Coronary artery (tissue), 2 donors: ENCODE results near the gene BEST1.
"Not testable (repeated sequence)": the region's sequence is repeated elsewhere in the genome, so short reads cannot be mapped to it uniquely, and the experiment has no call there.

Source experiments
- DNase-seq: peaks from one replicate; pipeline ENCODE4 v3.0.0-alpha.2; 2017; ENCODE audit warnings: low spot score
- H3K27ac ChIP-seq, 2 donors: fragments of 200-600 bp; sonication (generic); one replicate each; pipeline ENCODE4 v1.5.1; 2016 to 2019
- H3K4me3 ChIP-seq: fragments of 200-600 bp; sonication (generic); 2 replicates; pipeline ENCODE4 v1.5.1; 2016; ENCODE audit warnings: mild to moderate bottlenecking, moderate library complexity
- CTCF ChIP-seq: fragments of 200-600 bp; sonication (generic); IDR thresholded peaks from one replicate; pipeline ENCODE4 v1.5.1; 2019; ENCODE audit warnings: antibody characterized with exemption

The BEST1 gene

GRCh38 chr11:61949169-61950034 is 749 bp upstream of the BEST1 start:
- peak overlapping the region; percentile 44 to 70 for H3K27ac ChIP-seq
- peak; percentile 89 for DNase-seq
- TF ChIP-seq CTCF: no peak
- no peak overlapping the region for H3K4me3 ChIP-seq

GRCh38 chr11:61951484-61952135 is 1.5 kb downstream of the BEST1 start:
- TF ChIP-seq CTCF: no peak
- H3K27ac ChIP-seq: no peak overlapping the region
- no peak overlapping the region for H3K4me3 ChIP-seq
- DNase-seq: no peak

- Histone ChIP-seq H3K27ac (no peak overlapping the region), H3K4me3 (no peak overlapping the region)
- TF ChIP-seq CTCF: no peak
Observed at GRCh38 chr11:61952882-61953281, 2.7 kb downstream of the BEST1 start.

GRCh38 chr11:61953632-61954031 is 3.5 kb downstream of the BEST1 start:
- H3K27ac ChIP-seq, H3K4me3 ChIP-seq: not testable (repeated sequence)

More at GRCh38 chr11:61952882-61953281, 2.7 kb downstream of the BEST1 start:
- no peak for DNase-seq

GRCh38 chr11:61954106-61954850 is 4.1 kb downstream of the BEST1 start:
- DNase-seq: no peak
- peak overlapping the region; percentile 72 for H3K4me3 ChIP-seq
- TF ChIP-seq CTCF: no peak
- peak overlapping the region in 1 of 2 donors; percentile 86 for H3K27ac ChIP-seq

More at GRCh38 chr11:61953632-61954031, 3.5 kb downstream of the BEST1 start:
- not testable (repeated sequence) for DNase-seq

GRCh38 chr11:61954851-61955421 is 4.8 kb downstream of the BEST1 start:
- peak; percentile 86 for DNase-seq
- TF ChIP-seq CTCF: no peak
- H3K27ac ChIP-seq: peak overlapping the region; percentile 65 to 86
- H3K4me3 ChIP-seq: peak overlapping the region; percentile 72
